HuH-7.5 (cell line): ENCODE data around the gene TPM2.

ENCODE experiments used
- DNase-seq: peaks from one replicate; pipeline ENCODE4 v3.0.0; 2011; ENCODE audit warnings: low spot score

The TPM2 gene

GRCh38 chr9:35689542-35690293 lies at the start of gene TPM2:
Gene TPM2 (minus strand): TSS chr9:35689925. CDS start chr9:35689817, 108 bp downstream.
- peak; percentile 53 for DNase-seq

- DNase-seq = no peak
These were observed 49.2 kb upstream of the TPM2 start for GRCh38 chr9:35738924-35739323.

- no peak for DNase-seq
These were observed 48.5 kb upstream of the TPM2 start for GRCh38 chr9:35738186-35738585.

GRCh38 chr9:35737143-35737542 lies 47.4 kb upstream of the TPM2 start:
- no peak for DNase-seq

GRCh38 chr9:35736201-35736633 lies 46.5 kb upstream of the TPM2 start:
- peak; percentile 69 for DNase-seq

- no peak for DNase-seq
These were observed 44.4 kb upstream of the TPM2 start for GRCh38 chr9:35734096-35734495.

GRCh38 chr9:35732800-35733541 lies 43.2 kb upstream of the TPM2 start:
- DNase-seq = peak; percentile 60

- peak; percentile 95 for DNase-seq
These were observed 42.6 kb upstream of the TPM2 start, which contains the start of the genes CREB3 and TLN1 for GRCh38 chr9:35732185-35732799. Gene CREB3 (plus strand): TSS chr9:35732666. CDS start chr9:35732773, 107 bp downstream. Gene TLN1 (minus strand): TSS chr9:35732195. CDS start chr9:35725694, 6,501 bp downstream.

- DNase-seq = no peak
These were observed 41.9 kb upstream of the TPM2 start for GRCh38 chr9:35731415-35732184.

GRCh38 chr9:35730486-35730854 lies 40.7 kb upstream of the TPM2 start:
- no peak for DNase-seq

GRCh38 chr9:35729700-35730485 lies 40.2 kb upstream of the TPM2 start:
- DNase-seq = peak; percentile 83

- DNase-seq = no peak
These were observed 39.4 kb upstream of the TPM2 start for GRCh38 chr9:35729101-35729500.

GRCh38 chr9:35728041-35728971 lies 38.6 kb upstream of the TPM2 start:
- DNase-seq = peak; percentile 56

- DNase-seq = no peak
These were observed 37.9 kb upstream of the TPM2 start for GRCh38 chr9:35727676-35728040.

GRCh38 chr9:35726931-35727330 lies 37.2 kb upstream of the TPM2 start:
- no peak for DNase-seq

- no peak for DNase-seq
These were observed 35.6 kb upstream of the TPM2 start for GRCh38 chr9:35725362-35725761.

GRCh38 chr9:35723908-35724307 lies 34.2 kb upstream of the TPM2 start:
- DNase-seq = no peak

GRCh38 chr9:35723426-35723825 lies 33.7 kb upstream of the TPM2 start:
- DNase-seq = no peak

GRCh38 chr9:35719546-35719945 lies 29.8 kb upstream of the TPM2 start:
- DNase-seq = no peak
